K562 (cell line): ENCODE data around the gene RPL38. TPM values are rescaled to one million over a fixed set of nuclear protein-coding genes. Genes with fewer than 3 reads are reported as not detected.

ENCODE experiments used
- CBX2 ChIP-seq: fragments of 200-600 bp; sonication (generic); IDR thresholded peaks from one replicate; pipeline ENCODE4 v1.6.1; 2012; ENCODE audit warnings: mild to moderate bottlenecking, low read length, inconsistent platforms; ENCODE audit not compliant: insufficient read depth, poor library complexity, severe bottlenecking
- EGR1 ChIP-seq: fragments of 450-650 bp; conservative IDR thresholded peaks from 2 replicates; pipeline ENCODE4 v1.6.1; 2017; ENCODE audit warnings: mild to moderate bottlenecking
- EWSR1 ChIP-seq: fragments of 450-650 bp; IDR thresholded peaks from 2 replicates; pipeline ENCODE4 v1.6.1; 2018; ENCODE audit warnings: borderline replicate concordance, mild to moderate bottlenecking, low read depth, moderate library complexity; ENCODE audit not compliant: partially characterized antibody
- GTF2F1 ChIP-seq: IDR thresholded peaks from 2 replicates; pipeline ENCODE4 v1.6.1; 2011; ENCODE audit warnings: low read depth, low read length, improper control_type of control experiment
- HSF4 ChIP-seq: fragments of 250-450 bp; sonication (Bioruptor Pico); IDR thresholded peaks from 2 replicates; pipeline ENCODE4 v2.1.2; 2022; ENCODE audit warnings: mild to moderate bottlenecking, moderate library complexity, borderline replicate concordance
- KAT7 ChIP-seq: sonication (generic); formaldehyde crosslinking; IDR thresholded peaks from 2 replicates; pipeline ENCODE4 v1.8.0; 2022; ENCODE audit warnings: missing genetic modification reagents, mild to moderate bottlenecking, borderline replicate concordance
- LEF1 ChIP-seq: fragments of 450-650 bp; IDR thresholded peaks from 2 replicates; pipeline ENCODE4 v1.6.1; 2016; ENCODE audit warnings: mild to moderate bottlenecking
- NRF1 ChIP-seq, 2 experiments: fragments of 450-650 bp; IDR thresholded peaks in 1 of 2; conservative IDR thresholded peaks in 1 of 2; 2 replicates each; pipeline ENCODE4 v1.6.1; 2014; ENCODE audit warnings: mild to moderate bottlenecking in 2 of 2
- PTTG1 ChIP-seq: fragments of 450-650 bp; IDR thresholded peaks from 2 replicates; pipeline ENCODE4 v1.6.1; 2016; ENCODE audit warnings: low read depth, mild to moderate bottlenecking, missing genetic modification characterization, missing compliant biosample characterization
- TRIM28 ChIP-seq: fragments of 450-650 bp; IDR thresholded peaks from 2 replicates; pipeline ENCODE4 v1.6.1; 2017
- XRCC5 ChIP-seq: fragments of 200-400 bp; formaldehyde crosslinking; IDR thresholded peaks from 2 replicates; pipeline ENCODE4 v1.6.1; 2017; ENCODE audit warnings: low read depth, mild to moderate bottlenecking, low read length
- ZNF184 ChIP-seq: sonication (generic); formaldehyde crosslinking; IDR thresholded peaks from 2 replicates; pipeline ENCODE4 v1.5.0; 2020; ENCODE audit warnings: missing genetic modification reagents
- ZNF444 ChIP-seq: fragments of 250-450 bp; sonication (Bioruptor Pico); IDR thresholded peaks from 2 replicates; pipeline ENCODE4 v1.4.0; 2020; ENCODE audit warnings: mild to moderate bottlenecking, moderate library complexity
- ZNF507 ChIP-seq: conservative IDR thresholded peaks from 2 replicates; pipeline ENCODE4 v1.6.1; 2017; ENCODE audit warnings: missing genetic modification characterization, missing compliant biosample characterization
- ZNF589 ChIP-seq: fragments of 200-800 bp; sonication (Bioruptor generic); IDR thresholded peaks from 2 replicates; pipeline ENCODE4 v1.6.1; 2016; ENCODE audit warnings: low read depth, missing genetic modification characterization, missing compliant biosample characterization
- polyA plus RNA-seq, 8 experiments: library from polyadenylated mRNA; depleted of rRNA in 4 of 8; stranded (reverse) in 5 of 8; unstranded in 3 of 8; fragments of >200 nt; fragmentation: Nextera tagmentation in 2 of 8; fragmentation: Illumina TruSeq in 1 of 8; extraction: Ambion mirVana in 2 of 8; extraction: Trizol in 1 of 8; gene quantifications; 2 replicates each; pipeline versions ENCODE4 v1.2.1 to v1.2.3, GENCODE V29; 2011 to 2014; ENCODE audit warnings: inconsistent platforms in 1 of 8, missing spikeins in 1 of 8
- total RNA-seq, 7 experiments: library from RNA; depleted of rRNA in 6 of 7; stranded (reverse); fragments of >200 nt in 6 of 7; fragmentation: Illumina TruSeq in 2 of 7; extraction: Trizol in 2 of 7; gene quantifications; 2 replicates each; pipeline versions ENCODE4 v1.2.1 to v1.2.3, GENCODE V29; 2011 to 2021; ENCODE audit warnings: low replicate concordance in 1 of 7
- TF ChIP-seq, protein P1 (sequence below): IDR thresholded peaks from 3 replicates; pipeline ENCODE4 v1.6.1; 2011; ENCODE audit warnings: borderline replicate concordance, mild to moderate bottlenecking, moderate library complexity; ENCODE audit not compliant: insufficient read length; ENCODE audit errors: extremely low read depth
- TF ChIP-seq, protein P2 (sequence below), 2 experiments: fragments of 150-350 bp in 1 of 2; IDR thresholded peaks; 2 replicates each; pipeline ENCODE4 v1.6.1; 2012 to 2016; ENCODE audit warnings: low read depth in 2 of 2, low read length in 2 of 2, mild to moderate bottlenecking in 1 of 2, moderate library complexity in 1 of 2

The RPL38 gene
- total and polyA plus RNA-seq, 9 of the 15 experiments (the other 6 are each of a cell fraction or from before 2014, with no cell fraction given), result 1,224 to 3,864 (median 1,939) TPM

DNA sequence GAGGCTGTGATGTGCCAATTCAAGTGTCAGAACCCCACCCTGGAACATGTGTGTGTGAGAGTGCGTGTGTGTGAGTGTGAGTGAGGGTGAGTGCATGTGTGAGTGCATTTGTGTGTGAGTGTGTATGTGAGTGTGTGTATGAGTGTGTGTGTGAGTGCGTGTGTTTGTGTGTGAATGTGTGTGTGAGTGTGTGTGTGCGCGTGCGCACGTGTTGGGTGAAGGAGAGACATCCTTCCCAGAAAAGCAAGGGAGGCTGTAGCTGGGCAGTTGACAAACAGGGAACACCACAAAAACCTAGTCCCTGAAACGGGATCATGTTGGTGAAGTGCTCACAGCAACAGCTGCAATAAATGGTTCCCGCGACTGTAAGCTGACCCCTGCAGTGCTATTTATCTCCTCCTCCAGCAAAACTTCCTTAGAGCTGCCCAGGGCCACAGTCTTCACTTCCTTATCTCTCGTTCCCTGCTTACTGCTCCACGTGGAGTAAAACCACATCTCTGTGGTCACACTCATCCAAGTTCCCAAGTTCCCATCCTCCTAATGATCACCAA, 40.1 kb upstream of the RPL38 start (continued):
- no peak for TF ChIP-seq KAT7 (CRISPR knock-in tag)
- TF ChIP-seq, protein P1, sequence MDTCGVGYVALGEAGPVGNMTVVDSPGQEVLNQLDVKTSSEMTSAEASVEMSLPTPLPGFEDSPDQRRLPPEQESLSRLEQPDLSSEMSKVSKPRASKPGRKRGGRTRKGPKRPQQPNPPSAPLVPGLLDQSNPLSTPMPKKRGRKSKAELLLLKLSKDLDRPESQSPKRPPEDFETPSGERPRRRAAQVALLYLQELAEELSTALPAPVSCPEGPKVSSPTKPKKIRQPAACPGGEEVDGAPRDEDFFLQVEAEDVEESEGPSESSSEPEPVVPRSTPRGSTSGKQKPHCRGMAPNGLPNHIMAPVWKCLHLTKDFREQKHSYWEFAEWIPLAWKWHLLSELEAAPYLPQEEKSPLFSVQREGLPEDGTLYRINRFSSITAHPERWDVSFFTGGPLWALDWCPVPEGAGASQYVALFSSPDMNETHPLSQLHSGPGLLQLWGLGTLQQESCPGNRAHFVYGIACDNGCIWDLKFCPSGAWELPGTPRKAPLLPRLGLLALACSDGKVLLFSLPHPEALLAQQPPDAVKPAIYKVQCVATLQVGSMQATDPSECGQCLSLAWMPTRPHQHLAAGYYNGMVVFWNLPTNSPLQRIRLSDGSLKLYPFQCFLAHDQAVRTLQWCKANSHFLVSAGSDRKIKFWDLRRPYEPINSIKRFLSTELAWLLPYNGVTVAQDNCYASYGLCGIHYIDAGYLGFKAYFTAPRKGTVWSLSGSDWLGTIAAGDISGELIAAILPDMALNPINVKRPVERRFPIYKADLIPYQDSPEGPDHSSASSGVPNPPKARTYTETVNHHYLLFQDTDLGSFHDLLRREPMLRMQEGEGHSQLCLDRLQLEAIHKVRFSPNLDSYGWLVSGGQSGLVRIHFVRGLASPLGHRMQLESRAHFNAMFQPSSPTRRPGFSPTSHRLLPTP, result no peak
- TF ChIP-seq ZNF184, result no peak
- no peak for TF ChIP-seq PTTG1
- TF ChIP-seq ZNF507 (tag), result no peak
- no peak for TF ChIP-seq ZNF444 (CRISPR knock-in tag)
- 0 out of 2 replicates have a peak, but pooled peaks have one; percentile 33 for TF ChIP-seq ZNF589
- TF ChIP-seq NRF1 (conservative IDR thresholded peaks at IDR 0.05 in 1 of 2, IDR thresholded peaks at IDR 0.05 in 1 of 2), result peak; percentile 51 to 63
- TF ChIP-seq, protein P2, sequence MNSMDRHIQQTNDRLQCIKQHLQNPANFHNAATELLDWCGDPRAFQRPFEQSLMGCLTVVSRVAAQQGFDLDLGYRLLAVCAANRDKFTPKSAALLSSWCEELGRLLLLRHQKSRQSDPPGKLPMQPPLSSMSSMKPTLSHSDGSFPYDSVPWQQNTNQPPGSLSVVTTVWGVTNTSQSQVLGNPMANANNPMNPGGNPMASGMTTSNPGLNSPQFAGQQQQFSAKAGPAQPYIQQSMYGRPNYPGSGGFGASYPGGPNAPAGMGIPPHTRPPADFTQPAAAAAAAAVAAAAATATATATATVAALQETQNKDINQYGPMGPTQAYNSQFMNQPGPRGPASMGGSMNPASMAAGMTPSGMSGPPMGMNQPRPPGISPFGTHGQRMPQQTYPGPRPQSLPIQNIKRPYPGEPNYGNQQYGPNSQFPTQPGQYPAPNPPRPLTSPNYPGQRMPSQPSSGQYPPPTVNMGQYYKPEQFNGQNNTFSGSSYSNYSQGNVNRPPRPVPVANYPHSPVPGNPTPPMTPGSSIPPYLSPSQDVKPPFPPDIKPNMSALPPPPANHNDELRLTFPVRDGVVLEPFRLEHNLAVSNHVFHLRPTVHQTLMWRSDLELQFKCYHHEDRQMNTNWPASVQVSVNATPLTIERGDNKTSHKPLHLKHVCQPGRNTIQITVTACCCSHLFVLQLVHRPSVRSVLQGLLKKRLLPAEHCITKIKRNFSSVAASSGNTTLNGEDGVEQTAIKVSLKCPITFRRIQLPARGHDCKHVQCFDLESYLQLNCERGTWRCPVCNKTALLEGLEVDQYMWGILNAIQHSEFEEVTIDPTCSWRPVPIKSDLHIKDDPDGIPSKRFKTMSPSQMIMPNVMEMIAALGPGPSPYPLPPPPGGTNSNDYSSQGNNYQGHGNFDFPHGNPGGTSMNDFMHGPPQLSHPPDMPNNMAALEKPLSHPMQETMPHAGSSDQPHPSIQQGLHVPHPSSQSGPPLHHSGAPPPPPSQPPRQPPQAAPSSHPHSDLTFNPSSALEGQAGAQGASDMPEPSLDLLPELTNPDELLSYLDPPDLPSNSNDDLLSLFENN (IDR thresholded peaks at IDR 0.05; ENCODE audit: low read depth in 2 of 2, low read length in 2 of 2), result no peak
- no peak for TF ChIP-seq LEF1
- TF ChIP-seq EWSR1, result no peak
- TF ChIP-seq TRIM28, result no peak
- TF ChIP-seq HSF4 (CRISPR knock-in tag), result no peak
- TF ChIP-seq XRCC5, result no peak
- TF ChIP-seq CBX2, result no peak
- no peak for TF ChIP-seq EGR1
- no peak for TF ChIP-seq GTF2F1
